ENCODE measurements around the gene GREB1L. TPM values are rescaled to one million over a fixed set of nuclear protein-coding genes. Genes with fewer than 3 reads are reported as not detected.

The GREB1L gene
- total RNA-seq, 2 experiments from 2014 or later, result not detected

DNA sequence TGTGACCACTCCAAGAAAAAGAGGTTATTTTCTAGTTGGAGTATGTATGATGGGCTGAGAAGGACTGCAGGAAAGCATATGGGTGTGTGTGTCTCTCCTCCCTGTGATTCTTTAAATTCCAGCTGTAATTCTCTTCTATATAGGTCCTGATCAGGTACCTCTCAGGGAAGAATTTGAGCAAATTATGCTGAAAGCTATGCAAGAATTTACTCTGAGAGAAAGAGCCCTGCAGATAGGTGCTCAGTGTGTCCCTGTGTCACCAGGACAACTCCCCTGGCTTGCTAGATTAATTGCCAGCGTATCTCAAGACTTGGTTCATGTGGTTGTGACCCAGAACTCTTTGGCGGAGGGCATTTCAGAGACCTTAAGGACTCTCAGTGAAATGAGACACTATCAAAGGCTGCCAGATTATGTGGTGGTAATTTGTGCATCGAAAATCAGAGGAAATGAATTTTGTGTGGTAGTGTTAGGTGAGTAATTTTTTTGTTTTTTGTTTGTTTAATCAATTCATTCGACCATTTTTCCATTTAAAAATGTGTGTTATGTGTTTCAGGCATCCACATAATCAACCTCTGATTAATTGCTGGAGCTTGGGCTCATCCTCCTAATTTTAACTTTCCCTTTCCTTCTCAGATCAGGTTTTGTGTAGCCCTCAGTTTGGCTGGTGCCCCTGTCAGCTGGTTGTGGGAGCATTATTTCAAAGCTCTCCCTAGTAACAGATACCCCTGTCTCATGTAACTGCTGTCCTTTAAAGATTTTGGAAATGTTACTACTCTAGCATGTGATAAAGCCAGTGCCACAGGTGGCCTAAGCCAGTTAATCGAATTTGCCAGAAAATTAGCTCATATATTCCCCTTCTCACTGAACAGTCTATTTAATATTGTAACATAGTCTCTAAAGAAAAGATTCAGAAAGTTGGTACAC is 207.6 kb downstream of the GREB1L start:
- no peaks in the 10 kb centered on the region for H3K4me1 Mint-ChIP-seq (ENCODE audit: low read depth)
- intact Hi-C loops (cut with micrococcal nuclease), result loop anchor here (10.0 kb wide), 1 partner anchor 55 kb away; no protein-coding TSS in a partner anchor
- H3K4me3 Mint-ChIP-seq, result no peak overlapping the region
- H3K27me3 Mint-ChIP-seq, result peaks cover 3% of the 10 kb centered on the region
- no peak overlapping the region for H3K27ac Mint-ChIP-seq
- no peak for DNase-seq
- no peaks in the 10 kb centered on the region for H3K36me3 Mint-ChIP-seq
- CTCF ChIA-PET, result interaction anchor here (0.6 to 1.8 kb wide), 2 partner anchors 23 to 255 kb away, joined by 3 to 5 read pairs; no protein-coding TSS in a partner anchor
- no peaks in the 10 kb centered on the region for H3K9me3 Mint-ChIP-seq
- POLR2A ChIA-PET, result no interaction called here

DNA sequence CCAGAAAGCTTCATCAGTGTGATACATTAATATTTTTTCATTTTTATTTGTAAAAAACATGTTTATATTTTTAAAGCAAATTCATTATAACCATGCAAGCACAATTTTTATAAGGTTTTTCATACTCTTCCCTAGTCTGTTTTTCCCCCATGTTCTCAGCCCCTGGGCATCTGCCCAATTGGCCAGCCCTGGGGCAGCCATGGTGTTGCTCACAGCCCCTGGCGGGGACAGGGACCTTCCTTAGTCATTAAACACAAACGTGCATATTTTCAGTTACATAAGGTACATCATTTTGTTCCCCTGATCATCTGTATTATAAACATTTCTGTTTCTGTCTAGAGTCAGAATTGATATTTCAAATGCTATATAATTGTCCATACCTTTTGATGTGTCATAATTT is 208.5 kb downstream of the GREB1L start:
- no peak overlapping the region for H3K27ac Mint-ChIP-seq
- H3K36me3 Mint-ChIP-seq, result no peaks in the 10 kb centered on the region
- no peaks in the 10 kb centered on the region for H3K9me3 Mint-ChIP-seq
- intact Hi-C loops (cut with micrococcal nuclease), result no loop called here
- ChIA-PET CTCF (no interaction called here), POLR2A (no interaction called here)
- no peak overlapping the region for H3K4me3 Mint-ChIP-seq
- H3K27me3 Mint-ChIP-seq, result peaks cover 3% of the 10 kb centered on the region
- no peak for DNase-seq
- H3K4me1 Mint-ChIP-seq (ENCODE audit: low read depth), result no peaks in the 10 kb centered on the region

DNA sequence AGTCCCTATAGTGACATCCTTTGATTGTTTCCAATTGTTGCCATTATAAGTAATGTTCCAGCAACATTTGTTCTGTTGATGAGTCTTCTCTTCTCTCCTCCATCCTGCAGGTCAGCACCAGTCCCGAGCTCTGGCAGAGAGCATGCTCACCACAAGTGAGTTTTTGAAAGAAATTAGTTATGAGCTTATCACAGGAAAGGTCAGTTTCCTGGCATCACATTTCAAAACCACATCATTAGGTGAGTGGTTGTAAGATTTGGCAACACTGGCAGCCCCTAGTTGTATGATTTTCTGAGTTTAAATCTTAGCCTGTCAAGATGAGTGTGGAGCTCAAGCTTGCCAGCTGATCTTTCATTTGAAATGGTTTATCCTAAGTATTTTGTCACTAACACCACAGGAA is 208.9 kb downstream of the GREB1L start:
- CTCF ChIA-PET, result no interaction called here
- Mint-ChIP-seq H3K9me3 (no peaks in the 10 kb centered on the region), H3K4me1 (ENCODE audit: low read depth) (no peaks in the 10 kb centered on the region), H3K4me3 (no peak overlapping the region), H3K36me3 (no peaks in the 10 kb centered on the region), H3K27me3 (peaks cover 3% of the 10 kb centered on the region), H3K27ac (no peak overlapping the region)
- DNase-seq, result no peak
- POLR2A ChIA-PET, result no interaction called here
- intact Hi-C loops (cut with micrococcal nuclease), result no loop called here

DNA sequence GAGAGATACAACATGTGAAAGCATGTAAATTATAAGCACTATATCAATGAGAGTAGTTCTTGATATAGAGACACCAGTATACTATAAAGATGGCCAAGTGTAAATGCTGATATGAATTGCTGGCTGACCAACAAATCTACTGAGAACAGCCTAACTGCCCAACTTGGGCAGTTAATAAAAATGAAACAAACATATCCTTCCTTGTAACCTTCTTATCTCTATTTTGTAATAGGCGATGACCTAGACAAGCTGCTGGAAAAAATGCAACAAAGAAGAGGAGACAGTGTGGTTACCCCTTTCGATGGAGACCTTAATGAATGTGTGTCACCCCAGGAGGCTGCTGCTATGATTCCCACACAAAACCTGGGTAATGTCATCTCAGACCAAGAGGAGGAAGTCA is 209.8 kb downstream of the GREB1L start:
- H3K27me3 Mint-ChIP-seq, result peaks cover 3% of the 10 kb centered on the region
- no peak for DNase-seq
- H3K4me3 Mint-ChIP-seq, result no peak overlapping the region
- H3K4me1 Mint-ChIP-seq (ENCODE audit: low read depth), result no peaks in the 10 kb centered on the region
- H3K9me3 Mint-ChIP-seq, result no peaks in the 10 kb centered on the region
- CTCF ChIA-PET, result no interaction called here
- no peaks in the 10 kb centered on the region for H3K36me3 Mint-ChIP-seq
- POLR2A ChIA-PET, result no interaction called here
- intact Hi-C loops (cut with micrococcal nuclease), result no loop called here
- H3K27ac Mint-ChIP-seq, result no peak overlapping the region

DNA sequence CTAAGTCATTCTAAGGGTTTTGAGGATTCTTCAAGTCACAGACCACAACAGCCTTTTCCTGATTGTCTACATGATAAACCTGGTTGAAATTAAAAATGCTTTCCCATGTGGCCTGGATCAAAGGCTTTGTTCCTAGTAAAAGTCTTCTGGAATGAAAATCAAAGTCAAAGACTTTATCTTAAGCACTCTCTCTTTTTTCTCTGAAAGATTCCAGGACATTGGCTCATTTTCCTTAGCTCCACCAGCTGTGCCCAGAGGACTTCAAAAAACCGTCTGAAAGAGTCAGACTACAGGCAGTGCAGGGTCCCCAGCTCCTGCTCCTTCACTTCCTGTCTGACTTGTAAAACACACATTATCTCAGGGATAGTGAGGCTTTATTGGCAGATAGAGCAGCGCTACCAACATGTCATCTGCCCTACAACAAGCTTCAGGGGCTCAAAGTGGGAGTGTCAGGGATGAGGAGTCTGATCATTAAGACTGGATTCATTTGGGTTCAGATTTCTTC is 210.3 kb downstream of the GREB1L start:
- Mint-ChIP-seq H3K4me1 (ENCODE audit: low read depth) (no peaks in the 10 kb centered on the region), H3K27ac (no peak overlapping the region), H3K4me3 (no peak overlapping the region), H3K27me3 (peaks cover 3% of the 10 kb centered on the region), H3K9me3 (no peaks in the 10 kb centered on the region), H3K36me3 (no peaks in the 10 kb centered on the region)
- no peak for DNase-seq
- intact Hi-C loops (cut with micrococcal nuclease), result no loop called here
- ChIA-PET CTCF (no interaction called here), POLR2A (no interaction called here)

DNA sequence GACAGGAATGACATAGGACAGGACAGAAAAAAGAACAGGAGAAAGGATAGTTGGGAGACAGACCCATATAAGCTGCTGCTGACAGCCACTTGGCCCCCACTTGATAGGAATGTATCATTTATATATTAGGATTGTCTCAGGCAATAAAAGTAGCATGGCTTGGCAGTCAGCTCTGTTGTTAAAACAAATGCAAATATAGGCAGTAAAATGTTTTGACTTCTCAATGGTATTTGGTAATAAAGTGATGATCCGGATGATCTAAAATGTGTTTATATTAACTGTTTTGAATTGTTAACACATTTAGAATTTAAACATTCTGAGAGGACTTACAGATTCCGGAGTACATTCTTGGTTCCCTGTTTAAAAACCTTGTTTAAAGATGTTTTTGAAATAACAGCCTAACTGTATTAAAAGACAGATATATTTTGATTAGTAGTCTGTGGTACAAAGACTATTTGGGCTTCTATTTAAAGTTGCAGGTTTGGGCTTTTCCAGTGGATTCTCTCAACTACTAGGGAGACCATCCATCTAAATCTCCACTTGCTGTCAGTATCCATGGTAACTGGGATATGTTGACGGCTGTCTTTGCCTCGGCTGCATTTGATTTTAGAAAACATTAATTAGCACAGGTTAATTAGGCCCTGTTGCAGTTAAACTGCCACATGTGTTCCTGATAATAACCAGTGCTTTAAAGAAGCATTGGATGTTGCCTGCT is 210.9 kb downstream of the GREB1L start:
- CTCF ChIA-PET, result interaction anchor here (1.1 kb wide), 1 partner anchor 11 kb away, joined by 3 read pairs; no protein-coding TSS in a partner anchor
- POLR2A ChIA-PET, result no interaction called here
- H3K27ac Mint-ChIP-seq, result no peak overlapping the region
- intact Hi-C loops (cut with micrococcal nuclease), result no loop called here
- no peaks in the 10 kb centered on the region for H3K36me3 Mint-ChIP-seq
- no peak overlapping the region for H3K4me3 Mint-ChIP-seq
- H3K4me1 Mint-ChIP-seq (ENCODE audit: low read depth), result no peaks in the 10 kb centered on the region
- H3K27me3 Mint-ChIP-seq, result peaks cover 3% of the 10 kb centered on the region
- H3K9me3 Mint-ChIP-seq, result no peaks in the 10 kb centered on the region
- no peak for DNase-seq

DNA sequence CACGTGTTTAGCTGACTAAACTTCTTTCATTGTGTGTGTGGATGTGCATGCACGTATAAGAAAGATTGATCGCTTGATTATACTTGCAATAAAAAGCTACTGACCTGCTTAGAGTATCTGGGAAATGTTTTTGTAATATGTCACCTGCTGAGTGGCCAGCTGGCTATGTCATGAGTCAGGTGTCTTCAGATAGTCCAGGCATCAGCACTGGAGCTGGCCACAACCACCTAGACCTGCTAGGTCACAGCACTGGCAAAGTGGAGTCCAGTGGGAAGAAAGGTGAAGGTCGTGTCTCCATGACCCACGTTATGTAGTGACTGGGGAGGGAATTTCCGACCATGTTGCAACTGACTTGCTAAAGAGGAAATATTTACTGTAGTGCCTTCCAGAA is 211.5 kb downstream of the GREB1L start:
- ChIA-PET CTCF (interaction anchor here (1.1 to 1.3 kb wide), 2 partner anchors 12 to 258 kb away, joined by 3 to 5 read pairs; no protein-coding TSS in a partner anchor), POLR2A (no interaction called here)
- no peak for DNase-seq
- Mint-ChIP-seq H3K36me3 (no peaks in the 10 kb centered on the region), H3K9me3 (no peaks in the 10 kb centered on the region), H3K4me3 (no peak overlapping the region), H3K4me1 (ENCODE audit: low read depth) (no peaks in the 10 kb centered on the region), H3K27ac (no peak overlapping the region), H3K27me3 (peaks cover 3% of the 10 kb centered on the region)
- intact Hi-C loops (cut with micrococcal nuclease), result no loop called here

DNA sequence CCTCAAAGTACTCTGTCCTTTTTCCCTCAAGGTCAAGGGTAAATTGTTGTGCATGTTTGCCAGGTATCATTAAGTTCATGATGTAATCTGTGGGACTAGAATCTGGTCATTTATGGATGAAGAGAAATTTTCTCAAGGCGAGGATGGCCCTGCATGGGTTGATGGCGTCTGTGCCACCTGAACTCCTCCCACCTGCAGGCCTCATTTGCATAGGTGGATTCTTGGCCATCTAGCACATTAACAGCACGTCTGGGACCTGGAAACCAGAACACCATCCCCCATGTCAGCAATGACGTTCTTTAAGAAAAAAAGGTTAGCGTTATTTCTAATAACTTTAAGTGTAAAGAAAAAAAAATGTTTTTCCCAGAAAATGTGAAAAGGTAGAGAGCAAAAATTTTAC is 212.7 kb downstream of the GREB1L start:
- H3K36me3 Mint-ChIP-seq, result no peaks in the 10 kb centered on the region
- H3K9me3 Mint-ChIP-seq, result no peaks in the 10 kb centered on the region
- H3K4me1 Mint-ChIP-seq (ENCODE audit: low read depth), result no peaks in the 10 kb centered on the region
- no peak for DNase-seq
- H3K27ac Mint-ChIP-seq, result no peak overlapping the region
- POLR2A ChIA-PET, result no interaction called here
- H3K4me3 Mint-ChIP-seq, result no peak overlapping the region
- peaks cover 3% of the 10 kb centered on the region for H3K27me3 Mint-ChIP-seq
- intact Hi-C loops (cut with micrococcal nuclease), result no loop called here
- CTCF ChIA-PET, result interaction anchor here (1.3 kb wide), 1 partner anchor 260 kb away, joined by 5 read pairs; no protein-coding TSS in a partner anchor

DNA sequence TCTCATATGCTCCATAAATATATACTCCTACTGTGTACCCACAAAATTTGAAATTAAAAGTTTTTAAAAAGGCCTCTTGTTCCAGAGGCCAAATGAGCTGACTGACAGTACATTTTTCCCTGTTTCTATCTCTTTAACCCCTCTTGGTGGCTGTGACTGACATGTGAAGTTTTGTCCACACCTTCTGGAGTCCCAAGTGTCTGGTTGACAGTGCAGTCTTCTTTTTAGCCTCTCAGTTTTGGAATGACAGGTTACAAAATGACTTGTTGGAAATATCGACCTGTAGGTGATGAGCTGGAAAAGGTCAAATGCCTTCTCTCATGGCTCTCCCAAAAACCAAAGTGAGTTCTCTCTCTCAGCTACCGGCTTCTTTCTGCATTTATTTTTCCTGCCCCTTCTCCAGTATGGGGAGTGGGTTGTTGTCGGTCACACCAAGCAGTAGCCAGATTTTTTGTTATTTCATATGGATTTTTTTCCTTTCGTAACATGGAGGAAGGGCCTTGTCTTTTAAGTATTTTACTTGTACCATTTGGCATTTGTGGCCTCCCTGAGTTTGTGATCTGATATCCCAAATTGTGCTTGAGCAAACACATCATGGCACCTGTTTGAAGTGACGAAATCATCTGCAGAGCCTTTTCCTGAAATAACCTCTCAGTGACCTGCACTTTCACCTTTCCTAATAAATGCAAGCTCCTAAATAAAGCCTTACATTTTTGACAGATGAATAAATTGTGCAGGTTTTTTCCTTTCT is 214.6 kb downstream of the GREB1L start:
- Mint-ChIP-seq H3K27ac (no peak overlapping the region), H3K4me1 (ENCODE audit: low read depth) (no peaks in the 10 kb centered on the region), H3K36me3 (no peaks in the 10 kb centered on the region), H3K4me3 (no peak overlapping the region), H3K27me3 (peaks cover 10% of the 10 kb centered on the region), H3K9me3 (no peaks in the 10 kb centered on the region)
- DNase-seq, result no peak
- intact Hi-C loops (cut with micrococcal nuclease), result no loop called here
- ChIA-PET CTCF (no interaction called here), POLR2A (no interaction called here)

DNA sequence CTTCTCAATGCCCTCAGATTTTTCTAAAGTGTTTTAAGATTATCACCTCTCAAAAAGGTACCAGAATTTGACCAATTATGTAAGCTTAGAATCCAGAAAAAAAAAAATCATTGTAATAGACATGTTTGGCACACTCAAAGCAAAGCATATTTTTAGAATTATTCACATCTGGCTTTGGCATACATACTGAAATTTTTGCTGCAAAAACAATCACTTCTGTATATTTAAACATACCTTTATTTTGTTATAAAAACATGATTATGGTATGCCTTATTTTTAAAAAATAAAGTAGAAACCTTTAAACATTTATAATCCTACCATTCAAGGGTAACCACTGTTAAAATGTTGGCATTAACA is 215.1 kb downstream of the GREB1L start:
- H3K4me1 Mint-ChIP-seq (ENCODE audit: low read depth), result no peaks in the 10 kb centered on the region
- H3K9me3 Mint-ChIP-seq, result no peaks in the 10 kb centered on the region
- DNase-seq, result no peak
- ChIA-PET POLR2A (no interaction called here), CTCF (no interaction called here)
- H3K27ac Mint-ChIP-seq, result no peak overlapping the region
- intact Hi-C loops (cut with micrococcal nuclease), result no loop called here
- peaks cover 9% of the 10 kb centered on the region for H3K27me3 Mint-ChIP-seq
- H3K4me3 Mint-ChIP-seq, result no peak overlapping the region
- H3K36me3 Mint-ChIP-seq, result no peaks in the 10 kb centered on the region

DNA sequence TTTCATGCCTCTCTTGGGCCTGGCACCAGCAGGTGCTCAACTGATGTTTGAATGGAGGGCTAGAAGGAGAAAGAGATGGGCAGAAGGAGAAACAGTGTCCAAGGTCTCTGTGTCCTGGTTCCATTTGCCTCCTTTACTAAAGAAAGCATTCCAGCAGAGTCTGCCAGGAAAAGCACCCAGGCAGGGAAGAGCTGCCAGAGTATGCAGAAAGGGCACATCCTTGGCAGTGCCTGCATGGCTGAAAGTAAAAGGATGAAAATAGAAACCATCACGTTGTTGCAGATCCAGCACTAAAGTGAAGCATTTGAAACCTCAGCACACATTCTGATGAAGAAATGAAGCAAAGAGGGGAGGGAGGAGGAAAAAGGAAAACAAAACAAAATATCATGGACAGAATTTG is 216.3 kb downstream of the GREB1L start:
- ChIA-PET CTCF (no interaction called here), POLR2A (no interaction called here)
- Mint-ChIP-seq H3K4me1 (ENCODE audit: low read depth) (no peaks in the 10 kb centered on the region), H3K27me3 (peaks cover 11% of the 10 kb centered on the region), H3K36me3 (no peaks in the 10 kb centered on the region), H3K27ac (no peak overlapping the region), H3K4me3 (no peak overlapping the region), H3K9me3 (no peaks in the 10 kb centered on the region)
- intact Hi-C loops (cut with micrococcal nuclease), result no loop called here
- DNase-seq, result no peak

DNA sequence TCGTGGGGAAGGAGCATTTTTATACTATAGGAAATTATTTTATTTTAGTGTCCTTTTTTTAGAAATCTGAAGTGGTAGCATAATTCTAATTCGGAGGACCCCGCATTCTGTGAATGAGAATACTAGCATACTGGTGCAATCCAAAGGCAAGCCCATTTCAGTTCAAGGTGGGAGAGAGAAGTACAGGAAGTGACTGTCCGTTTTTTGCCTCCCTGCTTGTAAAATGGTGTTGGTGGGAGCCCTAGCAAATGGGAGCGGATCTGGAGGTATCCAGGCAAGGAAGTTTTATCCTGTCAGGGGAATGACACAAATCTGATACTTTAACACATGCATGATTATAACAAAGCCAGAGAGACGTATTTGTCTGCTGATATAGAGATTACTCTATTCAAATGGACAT is 216.8 kb downstream of the GREB1L start:
- intact Hi-C loops (cut with micrococcal nuclease), result no loop called here
- DNase-seq, result no peak
- ChIA-PET POLR2A (no interaction called here), CTCF (no interaction called here)
- Mint-ChIP-seq H3K27ac (no peak overlapping the region), H3K27me3 (peaks cover 11% of the 10 kb centered on the region), H3K4me1 (ENCODE audit: low read depth) (no peaks in the 10 kb centered on the region), H3K36me3 (no peaks in the 10 kb centered on the region), H3K4me3 (no peak overlapping the region), H3K9me3 (no peaks in the 10 kb centered on the region)

Measured in activated CD4-positive, alpha-beta memory T cell treated with anti-CD3 and anti-CD28 coated beads for 36 hours (primary cell).